Measurements from ENCODE around the gene SF3A2.
A peak's percentile ranks its signal among the peaks of the same experiment; 100 is the strongest.

Gene SF3A2

DNA sequence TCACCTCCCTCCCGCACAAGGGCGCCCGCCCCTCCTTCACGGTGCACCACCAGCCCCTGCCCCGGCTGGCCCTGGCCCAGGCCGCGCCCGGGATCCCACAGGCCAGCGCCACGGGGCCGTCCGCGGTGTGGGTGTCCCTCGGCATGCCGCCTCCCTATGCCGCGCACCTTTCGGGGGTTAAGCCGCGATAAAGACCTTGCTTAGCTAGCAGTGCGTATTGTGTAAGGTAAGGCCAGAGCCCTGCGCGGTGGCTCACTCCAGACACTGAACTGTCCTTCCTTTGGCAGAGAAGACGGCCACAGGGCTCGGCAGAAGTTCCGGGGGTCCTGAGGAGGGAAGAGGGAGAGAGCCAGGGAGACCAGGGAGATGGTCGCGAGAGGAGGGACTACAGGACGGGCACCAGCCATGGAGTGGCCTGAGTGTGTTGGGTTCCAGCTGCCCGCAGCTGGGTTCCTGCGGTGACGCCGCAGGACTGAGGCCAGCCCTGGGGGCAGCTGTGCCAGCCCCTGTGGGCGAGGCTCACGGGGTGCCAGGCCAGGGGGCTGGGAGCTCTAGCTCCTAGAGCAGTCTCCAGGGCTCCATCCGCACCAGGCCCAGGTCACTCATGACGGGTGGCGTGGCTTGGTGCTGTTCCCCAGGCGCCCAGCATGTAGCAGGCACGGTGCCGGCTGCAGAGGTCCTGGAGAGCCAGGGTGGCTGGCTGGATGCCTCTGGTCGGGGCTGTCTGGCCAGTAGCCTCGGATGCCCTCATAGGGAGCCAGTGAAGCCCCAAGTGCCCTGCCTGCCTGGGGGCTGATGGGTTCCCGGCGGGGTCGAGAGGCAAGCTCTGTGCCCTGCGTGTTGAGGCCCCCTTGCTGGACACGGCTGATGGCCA, 8.2 kb upstream of the SF3A2 start:
- Mint-ChIP-seq H3K4me1 (peaks cover 7% of the 10 kb centered on the region), H3K27ac (no peak overlapping the region), H3K36me3 (peaks cover 41% of the 10 kb centered on the region), H3K4me3 (no peak overlapping the region), H3K27me3 (no peaks in the 10 kb centered on the region), H3K9me3 (no peaks in the 10 kb centered on the region)
- CTCF ChIA-PET: interaction anchor here (0.7 kb wide), 1 partner anchor 40 kb away, joined by 3 read pairs; no protein-coding TSS in a partner anchor
- no peak for DNase-seq

DNA sequence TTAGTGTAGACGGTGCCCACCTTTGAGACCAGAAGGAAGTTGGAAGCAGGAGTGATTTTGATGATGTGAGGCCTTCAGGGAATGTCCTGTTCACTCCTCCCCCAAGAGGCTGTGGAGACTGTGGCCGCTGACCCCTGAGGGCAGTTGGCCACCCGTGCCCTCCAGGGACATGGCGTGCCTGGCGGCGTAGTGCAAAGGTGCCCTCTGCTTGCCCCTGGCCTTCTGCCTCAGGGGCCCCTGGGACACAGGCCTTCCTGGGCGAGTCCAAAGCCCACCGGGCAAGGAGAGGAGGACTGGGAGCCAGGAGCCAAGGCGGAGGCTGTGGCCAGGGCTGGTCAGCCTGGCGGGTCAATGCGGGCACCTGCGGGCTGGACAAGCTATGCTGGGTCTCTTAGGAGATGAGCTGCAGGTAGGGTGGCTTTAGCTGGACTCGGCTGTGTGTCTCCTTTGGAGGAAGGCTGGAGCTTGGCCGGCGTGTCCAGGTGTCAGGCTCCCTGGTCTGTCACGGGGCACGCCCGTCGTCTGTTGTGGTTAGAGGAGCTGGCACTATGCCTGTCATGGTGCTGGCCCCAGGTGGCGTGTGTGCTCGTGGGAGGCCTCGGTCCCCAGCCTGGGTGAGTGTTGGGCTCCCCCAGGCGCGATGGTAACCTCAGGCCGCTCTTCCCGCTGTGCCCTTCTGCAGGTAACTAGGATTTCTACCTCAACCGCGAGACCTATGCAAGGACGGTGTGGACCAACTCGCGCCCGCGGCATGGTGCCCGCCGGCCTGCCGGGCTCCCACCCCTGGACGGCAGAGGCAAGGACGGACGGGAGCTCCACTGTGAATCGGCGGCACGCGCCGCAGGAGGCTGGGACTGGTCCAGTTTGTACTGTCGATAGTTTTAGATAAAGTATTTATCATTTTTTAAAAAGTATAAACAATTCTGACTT, 7.3 kb upstream of the SF3A2 start:
- H3K4me3 Mint-ChIP-seq: no peak overlapping the region
- H3K27ac Mint-ChIP-seq: no peak overlapping the region
- peaks cover 10% of the 10 kb centered on the region for H3K4me1 Mint-ChIP-seq
- H3K9me3 Mint-ChIP-seq: no peaks in the 10 kb centered on the region
- H3K36me3 Mint-ChIP-seq: peaks cover 40% of the 10 kb centered on the region
- CTCF ChIA-PET: no interaction called here
- no peaks in the 10 kb centered on the region for H3K27me3 Mint-ChIP-seq
- DNase-seq: no peak

DNA sequence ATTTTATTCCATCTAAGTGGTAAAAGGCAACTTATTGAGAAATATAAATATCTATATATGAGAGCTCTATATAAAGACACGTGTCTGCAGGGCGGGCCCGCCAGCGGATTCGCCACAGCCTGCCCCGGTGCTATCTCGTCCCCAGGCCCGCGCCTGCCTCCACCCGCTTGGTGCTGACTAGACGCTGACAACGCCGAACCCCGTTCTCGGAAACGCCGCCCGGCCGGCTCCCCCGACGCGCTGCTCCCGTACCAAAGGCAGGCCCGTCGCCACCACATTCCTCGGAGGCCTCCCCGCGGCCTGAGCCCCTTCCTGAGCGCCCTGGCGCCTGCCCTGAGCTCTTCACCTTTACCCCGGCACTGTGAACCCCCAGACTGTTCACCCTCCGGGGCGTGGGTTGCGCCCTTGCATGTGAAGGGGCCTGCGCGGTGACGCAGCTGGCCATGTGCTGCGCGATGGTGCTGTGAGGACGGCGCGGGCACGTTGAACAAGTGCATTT, 6.5 kb upstream of the SF3A2 start:
- CTCF ChIA-PET: interaction anchor here (1.3 kb wide), 1 partner anchor 14 kb away, joined by 4 read pairs; no protein-coding TSS in a partner anchor
- Mint-ChIP-seq H3K9me3 (no peaks in the 10 kb centered on the region), H3K27ac (no peak overlapping the region), H3K36me3 (peaks cover 35% of the 10 kb centered on the region), H3K4me3 (no peak overlapping the region), H3K27me3 (no peaks in the 10 kb centered on the region), H3K4me1 (peaks cover 17% of the 10 kb centered on the region)
- DNase-seq: no peak

DNA sequence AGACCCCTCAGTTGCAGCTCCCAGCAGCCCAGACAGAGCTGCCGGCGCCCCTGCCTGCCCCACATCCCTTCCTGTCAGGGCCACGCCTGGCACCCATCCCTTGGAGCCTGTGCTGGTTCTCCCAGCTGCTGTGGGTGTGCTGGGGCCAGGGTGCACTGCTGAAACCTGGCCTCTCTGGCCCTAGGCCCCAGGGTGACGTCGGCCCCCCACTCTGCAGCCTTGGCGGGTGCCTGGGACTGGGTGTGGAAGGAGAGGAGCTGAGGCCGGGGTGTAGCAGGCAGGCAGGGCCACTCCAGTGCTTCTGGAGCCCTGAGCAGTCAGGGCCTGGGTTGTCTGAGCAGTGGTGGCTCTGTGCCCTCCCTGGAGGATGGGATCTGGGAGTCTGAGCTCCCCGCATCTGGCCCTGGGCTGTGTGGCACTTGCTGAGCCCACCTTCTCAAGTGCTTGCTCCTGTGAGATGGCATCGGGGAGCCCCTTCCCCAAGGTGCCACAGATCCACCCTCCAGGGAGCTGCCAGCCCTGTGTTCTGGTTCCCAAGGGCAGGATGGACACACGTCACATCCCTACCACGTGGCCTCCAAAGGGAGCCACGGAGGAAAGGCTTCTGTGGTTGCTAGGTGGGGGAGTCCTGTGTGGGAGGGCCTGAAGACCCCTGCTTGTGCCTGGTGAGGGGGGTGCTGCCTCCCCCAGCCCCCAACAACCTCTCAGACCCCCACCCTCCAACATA, 5.7 kb upstream of the SF3A2 start:
- H3K36me3 Mint-ChIP-seq: peaks cover 33% of the 10 kb centered on the region
- H3K4me3 Mint-ChIP-seq: no peak overlapping the region
- DNase-seq: no peak
- H3K27ac Mint-ChIP-seq: no peak overlapping the region
- CTCF ChIA-PET: interaction anchor here (1.3 kb wide), 1 partner anchor 15 kb away, joined by 4 read pairs; no protein-coding TSS in a partner anchor
- H3K27me3 Mint-ChIP-seq: no peaks in the 10 kb centered on the region
- H3K9me3 Mint-ChIP-seq: no peaks in the 10 kb centered on the region
- peaks cover 20% of the 10 kb centered on the region for H3K4me1 Mint-ChIP-seq

DNA sequence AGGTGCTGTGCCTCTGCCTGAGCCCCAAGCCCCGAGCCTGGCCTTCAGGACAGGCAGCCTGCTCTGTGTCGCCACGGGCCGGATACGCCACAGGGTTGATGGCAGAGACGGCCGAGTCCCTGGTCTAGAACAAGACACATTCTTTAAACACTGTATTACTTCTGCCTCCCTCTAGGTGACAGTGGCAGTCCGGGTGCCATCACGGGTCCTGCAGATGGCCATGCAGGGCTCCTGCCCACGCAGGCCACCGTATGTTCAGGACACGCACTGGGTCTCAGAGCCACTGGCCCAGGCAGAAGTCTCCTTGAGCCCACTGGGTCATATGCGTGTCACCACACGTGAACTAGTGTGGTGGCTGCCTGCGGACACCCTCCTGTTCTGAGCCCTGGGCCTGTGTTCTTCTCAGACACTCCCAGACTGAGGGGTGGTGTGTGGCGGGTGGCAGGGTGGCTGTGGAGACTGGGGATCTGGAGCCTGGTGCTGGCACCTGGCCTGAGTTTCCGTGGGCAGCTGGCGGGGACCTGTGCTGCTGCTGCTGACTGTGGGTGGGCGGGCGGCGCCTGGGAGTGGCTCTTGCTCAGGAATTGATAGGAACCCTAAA, 4.9 kb upstream of the SF3A2 start:
- H3K36me3 Mint-ChIP-seq: peaks cover 36% of the 10 kb centered on the region
- H3K4me1 Mint-ChIP-seq: peaks cover 22% of the 10 kb centered on the region
- no peak overlapping the region for H3K27ac Mint-ChIP-seq
- CTCF ChIA-PET: interaction anchor here (1.3 kb wide), 1 partner anchor 16 kb away, joined by 4 read pairs; no protein-coding TSS in a partner anchor
- H3K27me3 Mint-ChIP-seq: peaks cover 4% of the 10 kb centered on the region
- H3K9me3 Mint-ChIP-seq: no peaks in the 10 kb centered on the region
- no peak overlapping the region for H3K4me3 Mint-ChIP-seq
- DNase-seq: no peak

DNA sequence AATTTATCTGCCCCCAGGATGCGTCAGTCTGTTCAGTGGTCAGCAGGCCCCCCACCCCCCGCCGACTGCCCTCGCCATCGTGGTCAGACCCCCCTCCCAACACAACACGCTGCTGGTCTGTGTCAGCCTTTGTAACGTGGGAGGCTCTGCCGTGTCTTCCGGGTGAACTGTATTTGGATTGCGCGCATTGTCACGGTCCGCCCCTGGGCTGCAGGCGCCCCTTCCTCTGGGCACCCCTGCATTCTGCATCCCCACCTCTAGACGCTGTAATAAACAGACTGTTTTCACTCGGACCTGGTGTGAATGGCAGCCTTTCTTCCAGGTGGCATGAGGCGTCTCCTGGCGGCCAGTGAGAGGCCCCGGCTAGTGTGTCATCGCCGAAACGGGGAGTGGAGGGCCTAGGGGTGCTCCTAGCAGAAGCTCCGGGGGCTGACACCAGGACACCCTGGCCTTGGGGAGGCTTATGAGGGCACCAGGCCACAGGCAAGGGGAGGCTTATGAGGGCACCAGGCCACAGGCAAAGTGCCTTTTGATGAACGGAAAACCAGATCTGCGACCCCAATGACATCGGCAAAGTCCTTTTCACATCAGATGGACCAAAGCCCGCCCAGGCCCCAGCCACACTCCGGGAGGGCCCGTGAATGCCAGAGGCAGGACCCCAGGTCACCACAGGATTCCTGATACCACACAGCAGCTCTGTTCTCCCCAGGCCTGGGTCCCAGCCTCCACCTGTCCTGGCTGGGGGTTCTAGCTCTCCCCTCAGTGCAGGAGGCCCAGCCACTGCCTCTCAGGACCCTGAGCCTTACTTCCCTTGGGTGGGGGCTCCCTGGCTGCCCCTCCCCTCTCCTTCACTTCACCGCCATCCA, 4.1 kb upstream of the SF3A2 start:
- no peak overlapping the region for H3K4me3 Mint-ChIP-seq
- H3K4me1 Mint-ChIP-seq: peaks cover 25% of the 10 kb centered on the region

DNA sequence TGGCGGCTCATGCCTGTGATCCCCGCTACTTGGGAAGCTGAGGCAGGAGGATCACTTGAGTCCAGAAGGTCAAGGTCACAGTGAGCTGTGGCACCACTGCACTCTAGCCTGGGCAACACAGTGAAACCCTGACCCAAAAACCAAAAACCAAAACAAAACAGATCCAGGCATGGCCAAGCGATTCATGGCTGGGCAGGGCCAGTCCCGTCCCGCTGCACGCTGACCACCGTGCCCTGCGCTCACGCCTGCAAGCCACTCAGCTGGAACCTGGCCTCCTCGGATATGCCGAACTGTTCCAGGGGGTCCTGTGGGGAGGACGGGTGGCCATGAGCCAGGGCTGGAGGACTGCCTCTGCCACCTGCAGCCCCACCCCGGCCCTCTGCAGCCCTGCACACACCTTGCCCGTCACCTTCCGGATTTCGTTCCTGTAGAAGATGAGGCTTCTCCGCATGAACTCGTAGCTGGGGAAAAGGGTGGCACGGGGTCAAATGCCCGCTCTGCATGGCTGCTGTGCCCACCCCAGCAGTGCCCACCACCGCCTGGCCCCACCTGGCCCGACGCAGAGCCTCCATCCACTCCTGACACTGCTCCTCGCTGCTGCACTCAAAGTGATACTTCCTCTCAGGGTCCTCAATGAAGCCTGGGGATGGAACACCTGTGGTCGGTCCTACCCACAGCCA, 2.9 kb upstream of the SF3A2 start:
- Mint-ChIP-seq H3K36me3 (peaks cover 46% of the 10 kb centered on the region), H3K27ac (no peak overlapping the region), H3K4me1 (peaks cover 37% of the 10 kb centered on the region), H3K27me3 (peaks cover 4% of the 10 kb centered on the region), H3K9me3 (no peaks in the 10 kb centered on the region), H3K4me3 (peak overlapping the region; percentile 98)
- DNase-seq: no peak
- CTCF ChIA-PET: interaction anchor here (1.0 to 1.4 kb wide), 3 partner anchors 22 to 78 kb away, joined by 3 to 5 read pairs (median 3); no protein-coding TSS in a partner anchor

More for the DNA sequence above, 4.1 kb upstream of the SF3A2 start:
- Mint-ChIP-seq H3K27ac (peak overlapping the region; percentile 64), H3K36me3 (peaks cover 39% of the 10 kb centered on the region), H3K9me3 (no peaks in the 10 kb centered on the region), H3K27me3 (peaks cover 4% of the 10 kb centered on the region)
- CTCF ChIA-PET: interaction anchor here (0.6 to 1.4 kb wide), 3 partner anchors 20 to 76 kb away, joined by 3 to 5 read pairs (median 3); no protein-coding TSS in a partner anchor
- DNase-seq: no peak

DNA sequence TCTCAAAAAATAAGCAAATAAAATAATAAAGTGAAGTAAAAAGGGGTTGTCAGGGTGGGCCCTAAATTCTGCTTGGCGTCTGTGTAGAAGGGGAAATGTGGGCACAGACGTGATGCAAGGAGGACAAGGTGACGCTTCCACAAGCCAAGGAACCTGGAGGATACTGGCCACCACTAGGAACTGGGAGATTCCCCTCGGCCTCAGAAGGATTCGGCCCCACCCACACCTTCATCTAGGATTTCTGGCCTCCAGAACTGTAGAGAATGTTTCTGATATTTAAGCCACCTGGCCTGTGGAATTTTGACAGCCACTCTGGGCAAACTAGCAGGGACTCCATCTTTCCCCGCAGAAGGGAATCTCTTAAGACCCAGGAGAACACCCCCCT, 1.6 kb upstream of the SF3A2 start:
- peaks cover 47% of the 10 kb centered on the region for H3K36me3 Mint-ChIP-seq
- peak overlapping the region; percentile 92 for H3K27ac Mint-ChIP-seq
- H3K4me1 Mint-ChIP-seq: peaks cover 49% of the 10 kb centered on the region
- DNase-seq: no peak
- H3K4me3 Mint-ChIP-seq: peak overlapping the region; percentile 98
- H3K9me3 Mint-ChIP-seq: no peaks in the 10 kb centered on the region
- H3K27me3 Mint-ChIP-seq: peaks cover 4% of the 10 kb centered on the region
- CTCF ChIA-PET: interaction anchor here (1.1 to 1.9 kb wide), 4 partner anchors 39 to 81 kb away, joined by 4 to 7 read pairs (median 6); no protein-coding TSS in a partner anchor

DNA sequence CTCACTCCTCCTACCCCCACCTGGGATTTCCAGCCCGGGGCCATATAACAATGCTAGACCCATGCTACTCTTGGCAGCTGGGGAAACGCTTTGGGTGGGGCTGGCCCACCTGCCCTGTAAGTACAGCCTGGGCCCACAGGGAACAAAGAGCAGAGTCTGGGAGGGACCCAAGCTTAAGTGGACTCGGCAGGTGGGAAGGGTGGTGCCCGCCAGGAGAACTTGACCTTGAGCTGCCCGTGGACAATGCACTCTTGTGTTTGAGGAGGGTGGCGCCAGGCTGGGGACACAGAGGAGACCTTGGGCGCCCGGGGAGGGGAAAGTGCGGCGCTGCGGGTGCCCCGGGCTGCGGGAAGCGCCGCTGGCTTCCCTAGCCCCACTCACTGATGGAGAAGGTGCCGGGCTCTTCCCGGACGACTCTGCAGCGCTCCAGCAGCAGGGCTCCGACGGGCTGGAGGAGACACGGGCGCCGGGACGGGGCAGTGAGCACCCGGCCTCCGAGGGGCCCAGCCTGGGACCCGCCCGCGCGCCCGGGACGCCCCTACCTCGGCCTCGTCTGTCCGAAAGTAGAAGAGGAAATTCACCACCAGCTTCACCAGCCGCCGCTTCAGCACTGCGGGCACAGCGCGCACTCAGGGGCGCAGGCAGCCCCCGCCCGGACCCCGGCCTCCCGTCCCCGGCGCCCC, 1.1 kb upstream of the SF3A2 start:
- H3K9me3 Mint-ChIP-seq: no peaks in the 10 kb centered on the region
- peak; percentile 47 for DNase-seq
- CTCF ChIA-PET: interaction anchor here (0.6 to 1.9 kb wide), 11 partner anchors 19 to 402 kb away, joined by 3 to 7 read pairs (median 3); no protein-coding TSS in a partner anchor
- H3K27me3 Mint-ChIP-seq: peaks cover 4% of the 10 kb centered on the region
- peaks cover 48% of the 10 kb centered on the region for H3K36me3 Mint-ChIP-seq
- H3K4me1 Mint-ChIP-seq: peaks cover 53% of the 10 kb centered on the region
- H3K27ac Mint-ChIP-seq: peak overlapping the region; percentile 92
- H3K4me3 Mint-ChIP-seq: peak overlapping the region; percentile 98

DNA sequence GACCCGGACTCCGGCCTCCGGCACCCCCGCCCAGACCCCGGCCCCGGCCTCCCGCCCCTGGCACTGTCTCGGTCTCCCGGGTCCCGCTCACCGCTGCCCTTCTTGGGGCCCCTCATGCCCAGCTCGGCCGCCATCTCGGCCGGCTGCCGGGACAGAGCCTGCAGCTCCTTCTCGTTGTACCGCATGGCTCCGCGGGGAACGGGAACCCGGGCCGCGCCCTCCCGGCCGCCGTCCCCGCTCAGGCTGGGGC, 635 bp upstream of the SF3A2 start:
- Mint-ChIP-seq H3K4me1 (peaks cover 58% of the 10 kb centered on the region), H3K27ac (peak overlapping the region; percentile 98), H3K36me3 (peaks cover 51% of the 10 kb centered on the region), H3K4me3 (peak overlapping the region; percentile 98), H3K9me3 (no peaks in the 10 kb centered on the region), H3K27me3 (peaks cover 4% of the 10 kb centered on the region)
- no peak for DNase-seq
- CTCF ChIA-PET: interaction anchor here (0.6 to 1.9 kb wide), 11 partner anchors 19 to 401 kb away, joined by 3 to 7 read pairs (median 3); no protein-coding TSS in a partner anchor

DNA sequence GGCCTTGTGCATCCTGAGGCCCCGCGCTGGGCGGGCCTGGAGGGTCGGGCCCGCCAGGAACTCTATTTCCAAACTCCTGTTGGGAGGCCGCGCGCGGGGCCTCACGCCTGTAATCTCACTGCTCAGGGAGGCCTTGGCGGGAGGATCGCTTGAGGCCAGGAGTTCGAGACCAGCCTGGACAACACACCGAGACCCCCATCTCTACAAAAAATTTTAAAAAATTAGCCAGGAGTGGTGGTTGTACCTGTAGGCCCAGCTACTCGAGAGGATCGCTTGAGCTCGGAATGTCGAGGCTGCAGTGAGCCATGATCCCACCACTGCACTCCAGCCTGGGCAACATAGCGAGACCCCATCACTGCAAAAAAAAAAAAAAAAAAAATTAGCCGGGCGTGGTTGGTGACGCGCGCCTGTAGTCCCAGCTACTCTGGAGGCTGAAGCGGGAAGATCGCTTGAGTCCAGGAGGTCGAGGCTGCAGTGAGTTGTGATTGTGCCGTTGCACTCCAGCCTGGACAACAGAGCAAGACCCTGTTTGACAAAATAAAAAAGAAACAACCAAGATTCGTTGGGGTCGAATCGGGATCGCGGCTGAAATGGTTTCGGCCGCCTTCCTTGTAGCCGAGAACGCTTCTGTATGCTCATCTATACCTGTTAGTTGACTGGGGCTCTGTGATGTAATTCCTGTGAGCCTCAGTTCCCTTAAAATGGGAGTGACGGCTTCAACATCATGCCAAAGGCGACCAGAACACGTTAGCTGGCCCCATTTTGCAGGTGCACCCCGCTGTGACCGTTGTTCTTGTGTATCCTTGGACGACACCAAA, 636 bp downstream of the SF3A2 start:
- H3K4me1 Mint-ChIP-seq: peaks cover 67% of the 10 kb centered on the region
- H3K4me3 Mint-ChIP-seq: peak overlapping the region; percentile 98
- peaks cover 57% of the 10 kb centered on the region for H3K36me3 Mint-ChIP-seq
- H3K27me3 Mint-ChIP-seq: peaks cover 4% of the 10 kb centered on the region
- CTCF ChIA-PET: interaction anchor here (1.1 to 3.7 kb wide), 6 partner anchors 17 to 154 kb away, joined by 3 to 16 read pairs (median 9); no protein-coding TSS in a partner anchor
- no peak for DNase-seq
- H3K27ac Mint-ChIP-seq: peak overlapping the region; percentile 98
- H3K9me3 Mint-ChIP-seq: no peaks in the 10 kb centered on the region

Measured in activated naive CD4-positive, alpha-beta T cell treated with anti-CD3 and anti-CD28 coated beads, Interleukin-2, amount 10 ng/mL, durations not matched to agents 7 days and 5 days (primary cell).